ENCODE results near the gene SLC30A7.
A peak's percentile ranks its signal among the peaks of the same experiment; 100 is the strongest.
"Not testable (repeated sequence)": the region's sequence is repeated elsewhere in the genome, so short reads cannot be mapped to it uniquely, and the experiment has no call there.

Gene SLC30A7

GRCh38 chr1:100889869-100890482, 5.9 kb upstream of the SLC30A7 start:
- not testable (repeated sequence) for DNase-seq (ENCODE audit: low read depth)

- no peak for DNase-seq (ENCODE audit: low read depth)
Observed at GRCh38 chr1:100891380-100891779, 4.5 kb upstream of the SLC30A7 start.

- no peak for DNase-seq (ENCODE audit: low read depth)
Observed at GRCh38 chr1:100892554-100892953, 3.3 kb upstream of the SLC30A7 start.

GRCh38 chr1:100893718-100894117, 2.2 kb upstream of the SLC30A7 start:
- no peak for DNase-seq (ENCODE audit: low read depth)

GRCh38 chr1:100894603-100895539, 1.0 kb upstream of the SLC30A7 start, which contains the start of gene EXTL2:
TSS of gene EXTL2 (minus strand) at chr1:100894842. CDS start at chr1:100888757, 6,085 bp downstream.
- DNase-seq (ENCODE audit: low read depth) = peak; percentile 84

GRCh38 chr1:100896481-100896982, 642 bp downstream of the SLC30A7 start:
- DNase-seq (ENCODE audit: low read depth) = peak; percentile 64

- DNase-seq (ENCODE audit: low read depth) = no peak
Observed at GRCh38 chr1:100902365-100902764, 6.5 kb downstream of the SLC30A7 start.

- no peak for DNase-seq (ENCODE audit: low read depth)
Observed at GRCh38 chr1:100903777-100904176, 7.9 kb downstream of the SLC30A7 start.

GRCh38 chr1:100904528-100904927, 8.6 kb downstream of the SLC30A7 start:
- no peak for DNase-seq (ENCODE audit: low read depth)

GRCh38 chr1:100905181-100905580, 9.3 kb downstream of the SLC30A7 start:
- no peak for DNase-seq (ENCODE audit: low read depth)

- no peak for DNase-seq (ENCODE audit: low read depth)
Observed at GRCh38 chr1:100907887-100908286, 12.0 kb downstream of the SLC30A7 start.

GRCh38 chr1:100909018-100909417, 13.1 kb downstream of the SLC30A7 start:
- no peak for DNase-seq (ENCODE audit: low read depth)

- no peak for DNase-seq (ENCODE audit: low read depth)
Observed at GRCh38 chr1:100912019-100912418, 16.1 kb downstream of the SLC30A7 start.

GRCh38 chr1:100921110-100921706, 25.3 kb downstream of the SLC30A7 start:
- peak; percentile 66 for DNase-seq (ENCODE audit: low read depth)

- peak; percentile 41 for DNase-seq (ENCODE audit: low read depth)
Observed at GRCh38 chr1:100924212-100924611, 28.3 kb downstream of the SLC30A7 start.

GRCh38 chr1:100924991-100925390, 29.1 kb downstream of the SLC30A7 start:
- no peak for DNase-seq (ENCODE audit: low read depth)

GRCh38 chr1:100926240-100926639, 30.4 kb downstream of the SLC30A7 start:
- no peak for DNase-seq (ENCODE audit: low read depth)

GRCh38 chr1:100927276-100927675, 31.4 kb downstream of the SLC30A7 start:
- no peak for DNase-seq (ENCODE audit: low read depth)

- no peak for DNase-seq (ENCODE audit: low read depth)
Observed at GRCh38 chr1:100928128-100928527, 32.2 kb downstream of the SLC30A7 start.

GRCh38 chr1:100930494-100930893, 34.6 kb downstream of the SLC30A7 start:
- DNase-seq (ENCODE audit: low read depth) = no peak

GRCh38 chr1:100931716-100932115, 35.8 kb downstream of the SLC30A7 start:
- no peak for DNase-seq (ENCODE audit: low read depth)

- DNase-seq (ENCODE audit: low read depth) = not testable (repeated sequence)
Observed at GRCh38 chr1:100933555-100933954, 37.7 kb downstream of the SLC30A7 start.
